CD4-positive, CD25-positive, alpha-beta regulatory T cell (primary cell): ENCODE data around the gene ANKRD44. TPM values are rescaled to one million over a fixed set of nuclear protein-coding genes. Genes with fewer than 3 reads are reported as not detected.

ENCODE experiments used
- ATAC-seq, 2 donors: fragments of 150-1000 bp; cut with Tn5 transposase; one replicate each; pipeline ENCODE4 v1.10.0; 2021; ENCODE audit warnings: low read depth in 2 of 2, moderate number of reproducible peaks in 2 of 2, moderate library complexity in 1 of 2
- DNase-seq, 3 donors: peaks; one replicate each; pipeline versions ENCODE4 v3.0.0 to v3.0.0-alpha.2; 2012 to 2022; ENCODE audit warnings: mixed read lengths in 1 of 3
- H3K27ac ChIP-seq: one replicate; pipeline ENCODE4 v1.7.0; 2013; ENCODE audit warnings: mild to moderate bottlenecking, low read length; ENCODE audit not compliant: insufficient read depth, poor library complexity, severe bottlenecking
- H3K27me3 ChIP-seq: one replicate; pipeline ENCODE4 v1.7.0; 2013; ENCODE audit warnings: low read length; ENCODE audit not compliant: control insufficient read depth, insufficient read depth
- H3K36me3 ChIP-seq: one replicate; pipeline ENCODE4 v1.7.0; 2013; ENCODE audit warnings: mild to moderate bottlenecking, low read length, moderate library complexity; ENCODE audit not compliant: control insufficient read depth, insufficient read depth
- H3K4me1 ChIP-seq: 2 replicates; pipeline ENCODE4 v1.7.0; 2013; ENCODE audit warnings: mild to moderate bottlenecking, low read length; ENCODE audit not compliant: insufficient read depth, control insufficient read depth, poor library complexity, severe bottlenecking
- H3K4me3 ChIP-seq: one replicate; pipeline ENCODE4 v1.7.0; 2013; ENCODE audit warnings: low read depth, mild to moderate bottlenecking, low read length, moderate library complexity
- H3K9me3 ChIP-seq, 2 experiments: 1 replicate in 1 of 2; 2 replicates in 1 of 2; pipeline ENCODE4 v1.7.0; 2013; ENCODE audit warnings: low read length in 2 of 2, mild to moderate bottlenecking in 1 of 2, moderate library complexity in 1 of 2; ENCODE audit not compliant: control insufficient read depth in 2 of 2
- H3K27ac Mint-ChIP-seq, 3 donors: one replicate each; pipeline ENCODE4 v1.8.0; 2020 to 2022; ENCODE audit warnings: mild to moderate bottlenecking in 3 of 3, mixed read lengths in 3 of 3, moderate library complexity in 2 of 3
- H3K27me3 Mint-ChIP-seq: one replicate; pipeline ENCODE4 v1.8.0; 2022; ENCODE audit warnings: mild to moderate bottlenecking, mixed read lengths
- H3K36me3 Mint-ChIP-seq: one replicate; pipeline ENCODE4 v1.8.0; 2020; ENCODE audit warnings: mixed read lengths
- H3K4me1 Mint-ChIP-seq, 4 donors: one replicate each; pipeline ENCODE4 v1.8.0; 2020 to 2022; ENCODE audit warnings: mixed read lengths in 4 of 4, mild to moderate bottlenecking in 1 of 4
- H3K4me3 Mint-ChIP-seq, 4 donors: one replicate each; pipeline ENCODE4 v1.8.0; 2020 to 2022; ENCODE audit warnings: mild to moderate bottlenecking in 4 of 4, mixed read lengths in 4 of 4, moderate library complexity in 3 of 4
- H3K9me3 Mint-ChIP-seq, 7 donors: one replicate each; pipeline ENCODE4 v1.8.0; 2020 to 2022; ENCODE audit warnings: mixed read lengths in 7 of 7, mild to moderate bottlenecking in 3 of 7, moderate library complexity in 2 of 7
- polyA plus RNA-seq, 4 donors: library from polyadenylated mRNA; unstranded; fragments of 300-500 nt; fragmentation: Illumina TruSeq; gene quantifications; one replicate each; pipeline ENCODE4 v1.2.3, GENCODE V29; 2021
- total RNA-seq: library from RNA; stranded (reverse); gene quantifications from one replicate; pipeline ENCODE4 v1.2.3, GENCODE V29; 2022

Gene ANKRD44
- total and polyA plus RNA-seq, 5 donors from 2014 or later: 69.6 to 301 (median 85.0) TPM

- Histone ChIP-seq H3K9me3 (no peaks in the 10 kb centered on the region), H3K4me3 (no peak overlapping the region), H3K27ac (no peak overlapping the region), H3K27me3 (no peaks in the 10 kb centered on the region), H3K36me3 (peaks cover 17% of the 10 kb centered on the region), H3K4me1 (peaks cover 26% of the 10 kb centered on the region)
- ATAC-seq (no peak), DNase-seq (no peak)
- Mint-ChIP-seq H3K4me1 (peaks cover 40 to 89% (median 78%) of the 10 kb centered on the region in 4 donors), H3K27me3 (no peaks in the 10 kb centered on the region), H3K36me3 (peaks cover 20% of the 10 kb centered on the region), H3K9me3 (no peaks in the 10 kb centered on the region), H3K27ac (peak overlapping the region; percentile 9 to 81 (median 77)), H3K4me3 (no peak overlapping the region)
Observed at GRCh38 chr2:197171582-197171981, 139.0 kb downstream of the ANKRD44 start.

- ATAC-seq (no peak), DNase-seq (no peak)
- Histone ChIP-seq H3K4me1 (peaks cover 21% of the 10 kb centered on the region), H3K9me3 (no peaks in the 10 kb centered on the region), H3K27me3 (no peaks in the 10 kb centered on the region), H3K36me3 (peaks cover 9% of the 10 kb centered on the region), H3K4me3 (no peak overlapping the region), H3K27ac (no peak overlapping the region)
- H3K4me3 Mint-ChIP-seq: peak overlapping the region in 1 of 4 donors; percentile 7
- H3K4me1 Mint-ChIP-seq: peaks cover 46 to 87% (median 72%) of the 10 kb centered on the region in 4 donors
- peak overlapping the region; percentile 10 to 77 (median 22) for H3K27ac Mint-ChIP-seq
- H3K27me3 Mint-ChIP-seq: no peaks in the 10 kb centered on the region
- no peaks in the 10 kb centered on the region for H3K9me3 Mint-ChIP-seq
- H3K36me3 Mint-ChIP-seq: peaks cover 12% of the 10 kb centered on the region
Observed at GRCh38 chr2:197170208-197170607, 140.4 kb downstream of the ANKRD44 start.

GRCh38 chr2:197168705-197169104 is 141.9 kb downstream of the ANKRD44 start:
- peak; percentile 56 to 63 for ATAC-seq
- peaks cover 6% of the 10 kb centered on the region for H3K36me3 ChIP-seq
- no peaks in the 10 kb centered on the region for H3K9me3 ChIP-seq
- no peak overlapping the region for H3K4me3 ChIP-seq
- peak overlapping the region; percentile 44 for H3K27ac ChIP-seq
- H3K4me3 Mint-ChIP-seq: peak overlapping the region in 2 of 4 donors; percentile 3 to 19
- no peaks in the 10 kb centered on the region for H3K27me3 Mint-ChIP-seq
- H3K4me1 Mint-ChIP-seq: peaks cover 40 to 83% (median 66%) of the 10 kb centered on the region in 4 donors
- peaks cover 21% of the 10 kb centered on the region for H3K4me1 ChIP-seq
- no peaks in the 10 kb centered on the region for H3K27me3 ChIP-seq
- peak; percentile 19 to 71 (median 47) for DNase-seq
- H3K36me3 Mint-ChIP-seq: peaks cover 10% of the 10 kb centered on the region
- H3K27ac Mint-ChIP-seq: peak overlapping the region; percentile 74 to 92 (median 82)
- no peaks in the 10 kb centered on the region for H3K9me3 Mint-ChIP-seq

- Histone ChIP-seq H3K36me3 (peaks cover 7% of the 10 kb centered on the region), H3K4me1 (peaks cover 27% of the 10 kb centered on the region), H3K27me3 (no peaks in the 10 kb centered on the region), H3K27ac (no peak overlapping the region), H3K9me3 (no peaks in the 10 kb centered on the region), H3K4me3 (no peak overlapping the region)
- DNase-seq (no peak), ATAC-seq (no peak)
- H3K9me3 Mint-ChIP-seq: no peaks in the 10 kb centered on the region
- no peaks in the 10 kb centered on the region for H3K27me3 Mint-ChIP-seq
- H3K27ac Mint-ChIP-seq: peak overlapping the region; percentile 29 to 74 (median 74)
- peaks cover 35 to 87% (median 66%) of the 10 kb centered on the region in 4 donors for H3K4me1 Mint-ChIP-seq
- peak overlapping the region in 1 of 4 donors; percentile 29 for H3K4me3 Mint-ChIP-seq
- peaks cover 10% of the 10 kb centered on the region for H3K36me3 Mint-ChIP-seq
Observed at GRCh38 chr2:197167608-197168314, 142.8 kb downstream of the ANKRD44 start.

GRCh38 chr2:197165020-197165419 is 145.6 kb downstream of the ANKRD44 start:
- peaks cover 45 to 90% (median 70%) of the 10 kb centered on the region in 4 donors for H3K4me1 Mint-ChIP-seq
- no peaks in the 10 kb centered on the region for H3K27me3 Mint-ChIP-seq
- Histone ChIP-seq H3K4me1 (peaks cover 52% of the 10 kb centered on the region), H3K36me3 (peaks cover 1% of the 10 kb centered on the region), H3K4me3 (no peak overlapping the region), H3K27ac (no peak overlapping the region), H3K27me3 (no peaks in the 10 kb centered on the region), H3K9me3 (no peaks in the 10 kb centered on the region)
- peaks cover 0 to 1% (median 0%) of the 10 kb centered on the region in 7 donors for H3K9me3 Mint-ChIP-seq
- H3K4me3 Mint-ChIP-seq: peak overlapping the region in 2 of 4 donors; percentile 23 to 24
- H3K36me3 Mint-ChIP-seq: peaks cover 10% of the 10 kb centered on the region
- no peak for ATAC-seq
- DNase-seq: no peak
- peak overlapping the region; percentile 80 to 88 (median 84) for H3K27ac Mint-ChIP-seq

- peaks cover 1% of the 10 kb centered on the region for H3K36me3 ChIP-seq
- H3K27me3 ChIP-seq: no peaks in the 10 kb centered on the region
- H3K27ac Mint-ChIP-seq: peak overlapping the region in 2 of 3 donors; percentile 80 to 88
- DNase-seq: no peak
- H3K4me3 ChIP-seq: no peak overlapping the region
- ATAC-seq: no peak
- H3K4me1 ChIP-seq: peaks cover 57% of the 10 kb centered on the region
- peak overlapping the region in 1 of 4 donors; percentile 18 for H3K4me3 Mint-ChIP-seq
- H3K9me3 ChIP-seq: no peaks in the 10 kb centered on the region
- peaks cover 0 to 1% (median 0%) of the 10 kb centered on the region in 7 donors for H3K9me3 Mint-ChIP-seq
- H3K27me3 Mint-ChIP-seq: no peaks in the 10 kb centered on the region
- H3K27ac ChIP-seq: no peak overlapping the region
- H3K4me1 Mint-ChIP-seq: peaks cover 49 to 90% (median 73%) of the 10 kb centered on the region in 4 donors
- H3K36me3 Mint-ChIP-seq: peaks cover 10% of the 10 kb centered on the region
Observed at GRCh38 chr2:197164141-197164754, 146.3 kb downstream of the ANKRD44 start.

- Histone ChIP-seq H3K4me3 (no peak overlapping the region), H3K36me3 (peaks cover 1% of the 10 kb centered on the region), H3K4me1 (peaks cover 57% of the 10 kb centered on the region), H3K27me3 (no peaks in the 10 kb centered on the region), H3K27ac (no peak overlapping the region), H3K9me3 (no peaks in the 10 kb centered on the region)
- Mint-ChIP-seq H3K9me3 (peaks cover 0 to 1% (median 0%) of the 10 kb centered on the region in 7 donors), H3K27ac (peak overlapping the region in 1 of 3 donors; percentile 46), H3K4me3 (no peak overlapping the region), H3K4me1 (peaks cover 49 to 90% (median 73%) of the 10 kb centered on the region in 4 donors), H3K36me3 (peaks cover 8% of the 10 kb centered on the region), H3K27me3 (no peaks in the 10 kb centered on the region)
- ATAC-seq (no peak), DNase-seq (no peak)
Observed at GRCh38 chr2:197163712-197164140, 146.9 kb downstream of the ANKRD44 start.
